Loucy (cell line): Measurements from ENCODE around the gene RNF224.

ENCODE experiments used
- CTCF ChIP-seq: fragments of 200-600 bp; sonication (generic); conservative IDR thresholded peaks from 2 replicates; pipeline ENCODE4 v1.5.1; 2014; ENCODE audit warnings: mild to moderate bottlenecking, antibody characterized with exemption, low read length
- EZH2phosphoT487 ChIP-seq: fragments of 200-600 bp; IDR thresholded peaks from 2 replicates; pipeline ENCODE4 v1.6.1; 2018; ENCODE audit warnings: antibody characterized with exemption, mild to moderate bottlenecking, moderate library complexity, borderline replicate concordance

DNA sequence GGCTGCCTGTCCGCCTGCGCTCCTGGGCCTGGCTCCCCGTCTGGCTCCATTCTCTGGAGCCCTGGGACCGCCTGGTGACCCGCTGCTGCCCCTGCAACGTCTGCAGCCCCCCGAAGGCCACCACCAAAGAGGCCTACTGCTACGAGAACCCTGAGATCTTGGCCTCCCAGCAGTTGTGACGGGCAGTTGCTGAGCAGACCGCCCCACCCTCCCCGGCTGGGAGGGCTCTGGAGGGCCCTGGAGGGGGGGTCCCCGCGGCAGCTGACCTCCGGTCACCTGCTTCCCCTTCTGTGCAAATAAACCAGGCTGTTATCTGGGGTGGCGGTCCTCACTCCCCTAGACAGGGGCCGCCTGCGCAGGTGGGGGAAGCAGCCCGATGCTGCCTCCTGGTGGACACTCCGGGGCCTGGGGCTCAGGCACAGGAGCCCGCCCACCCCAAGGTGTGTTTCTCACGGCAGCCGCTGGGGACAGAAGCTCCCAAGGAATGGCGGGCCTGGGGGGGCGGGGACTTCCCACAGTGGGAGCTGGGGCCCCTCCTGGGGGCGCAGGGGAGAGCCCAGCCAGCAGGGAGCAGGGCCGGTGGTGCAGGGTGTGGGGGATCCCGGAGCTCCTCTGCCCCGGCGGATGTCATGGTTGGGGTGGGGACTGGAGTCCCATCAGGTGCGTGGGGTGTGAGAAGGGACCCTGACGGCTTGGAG lies 9.1 kb downstream of the RNF224 start:
- TF ChIP-seq CTCF: peak; percentile 96
- no peak for TF ChIP-seq EZH2phosphoT487
